HG02678 (cell line): ENCODE data around the gene FLNA.
"Not testable (repeated sequence)": the region's sequence is repeated elsewhere in the genome, so short reads cannot be mapped to it uniquely, and the experiment has no call there.

Source experiments
- ATAC-seq: cut with Tn5 transposase; IDR thresholded peaks from one replicate; pipeline ENCODE4 v1.9.1; 2021; ENCODE audit warnings: mild to moderate bottlenecking, moderate library complexity; ENCODE audit not compliant: unreplicated experiment

Gene FLNA

DNA sequence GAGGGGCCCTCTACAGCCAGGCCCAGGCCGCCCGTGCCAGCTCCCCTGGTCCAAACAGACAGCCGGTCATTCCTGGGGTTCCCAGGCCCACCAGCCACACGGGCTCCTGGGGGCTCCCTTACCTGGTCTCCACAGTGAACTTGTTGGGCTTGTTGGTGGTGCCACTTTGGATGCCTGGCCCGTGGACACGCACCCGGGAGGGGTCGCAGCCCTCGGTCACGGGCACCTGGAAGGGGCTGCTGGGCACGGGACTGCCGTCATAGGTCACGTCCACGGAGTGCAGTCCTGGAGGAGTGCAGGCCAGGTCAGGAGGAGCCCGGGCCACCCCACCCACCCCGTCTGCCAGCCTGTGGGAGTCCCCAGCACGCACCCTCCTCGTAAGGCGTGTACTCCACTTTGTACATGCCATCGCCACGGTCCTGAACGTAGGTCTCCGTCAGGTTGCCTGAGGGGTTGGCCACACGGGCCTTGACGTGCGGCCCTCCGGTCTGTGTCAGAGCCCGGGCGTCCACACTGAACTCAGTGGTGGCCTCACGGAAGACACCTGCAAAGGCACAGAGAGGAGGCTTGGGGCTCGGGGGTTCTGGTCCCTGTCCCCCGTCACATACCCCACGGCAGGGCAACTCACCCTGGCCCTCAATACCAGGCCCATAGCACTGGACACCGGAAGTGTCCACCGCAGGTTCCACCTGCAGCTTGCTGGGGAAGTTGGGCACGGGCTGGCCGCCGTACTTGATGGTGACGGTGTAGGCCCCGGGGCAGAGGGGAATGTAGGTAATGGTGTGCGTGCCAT, 14.9 kb downstream of the FLNA start:
- no peak for ATAC-seq

DNA sequence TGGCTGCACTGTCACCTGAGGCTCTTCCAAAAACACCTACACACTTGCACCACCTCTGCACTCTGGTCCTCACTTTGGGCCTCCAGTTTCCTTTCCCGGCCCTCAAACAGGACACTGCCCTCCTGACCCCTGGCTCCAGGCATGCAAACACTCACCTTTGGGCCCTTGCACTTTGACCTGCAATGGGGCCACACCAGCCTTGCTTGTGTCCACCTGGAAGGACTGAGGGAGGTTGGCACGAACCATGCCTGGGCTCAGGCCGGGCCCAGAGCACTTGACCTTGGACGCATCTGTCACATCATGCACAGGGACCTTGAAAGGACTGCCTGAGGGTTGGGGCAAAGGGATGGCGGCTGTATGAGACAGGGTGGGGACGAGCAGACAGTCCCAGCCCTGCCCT, 15.6 kb downstream of the FLNA start:
- no peak for ATAC-seq

DNA sequence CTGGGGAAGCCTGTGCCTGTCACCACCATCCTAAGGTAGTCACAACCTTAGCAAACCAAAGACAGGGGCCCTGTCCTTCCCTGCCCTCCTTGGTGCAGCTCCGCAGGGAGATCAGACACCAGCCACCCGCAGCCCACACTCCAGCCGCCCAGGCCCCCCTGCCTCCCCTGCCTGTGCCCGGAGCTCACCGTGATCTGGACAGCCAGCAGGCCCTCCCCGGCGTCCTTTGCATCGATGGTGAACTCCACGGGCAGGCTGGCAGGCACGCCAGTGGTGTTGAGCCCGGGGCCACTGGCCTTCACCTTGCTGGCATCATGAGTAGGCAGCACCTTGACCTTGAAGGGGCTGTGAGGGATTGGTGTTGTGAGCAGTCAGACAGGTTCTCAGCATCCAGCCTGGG, 16.4 kb downstream of the FLNA start:
- ATAC-seq, result no peak

DNA sequence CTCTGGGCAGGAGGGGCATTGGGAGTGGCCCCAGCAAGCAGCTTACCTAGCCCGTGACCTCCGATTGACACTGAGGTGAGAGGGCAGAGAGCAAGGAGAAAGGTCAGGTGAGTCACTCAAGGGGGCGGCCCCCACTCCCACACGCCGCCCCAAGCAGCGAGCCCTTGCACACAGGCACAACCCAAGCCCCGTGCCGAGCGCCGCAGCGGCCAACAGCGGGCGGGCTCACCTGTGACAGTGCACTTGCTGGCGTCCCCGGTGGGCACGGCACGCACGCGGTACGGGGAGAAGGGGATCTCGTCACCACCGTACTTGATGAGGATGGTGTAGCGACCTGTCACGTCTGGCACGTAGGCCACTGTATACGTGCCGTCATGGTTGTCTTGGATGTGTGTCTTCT, 17.2 kb downstream of the FLNA start:
- ATAC-seq, result no peak

- ATAC-seq, result no peak
These were observed 17.8 kb downstream of the FLNA start for GRCh38 chrX:154356596-154356995.

DNA sequence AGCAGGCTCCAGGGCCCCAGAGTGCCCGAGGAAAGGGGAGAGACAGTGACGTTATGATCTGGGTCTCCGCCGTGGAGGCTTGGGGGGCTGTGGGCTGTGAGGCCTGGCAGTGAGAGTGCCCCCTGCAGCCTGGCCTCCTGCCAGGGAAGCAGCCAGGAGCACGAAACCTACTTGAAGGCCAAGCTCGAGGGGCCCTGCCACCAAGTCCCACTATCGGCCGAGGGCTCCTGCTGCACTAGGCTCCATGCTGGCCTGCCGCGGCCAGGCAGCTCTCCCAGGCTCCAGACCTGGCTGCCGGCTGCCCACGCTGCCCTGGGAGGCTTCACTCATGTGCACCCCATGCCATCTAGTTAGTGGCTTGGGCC, 18.7 kb downstream of the FLNA start:
- ATAC-seq, result no peak

- no peak for ATAC-seq
These were observed 19.2 kb downstream of the FLNA start for GRCh38 chrX:154355094-154355775.

- no peak for ATAC-seq
These were observed 19.9 kb downstream of the FLNA start for GRCh38 chrX:154354516-154354915.

- ATAC-seq, result no peak
These were observed 20.4 kb downstream of the FLNA start for GRCh38 chrX:154354013-154354412.

DNA sequence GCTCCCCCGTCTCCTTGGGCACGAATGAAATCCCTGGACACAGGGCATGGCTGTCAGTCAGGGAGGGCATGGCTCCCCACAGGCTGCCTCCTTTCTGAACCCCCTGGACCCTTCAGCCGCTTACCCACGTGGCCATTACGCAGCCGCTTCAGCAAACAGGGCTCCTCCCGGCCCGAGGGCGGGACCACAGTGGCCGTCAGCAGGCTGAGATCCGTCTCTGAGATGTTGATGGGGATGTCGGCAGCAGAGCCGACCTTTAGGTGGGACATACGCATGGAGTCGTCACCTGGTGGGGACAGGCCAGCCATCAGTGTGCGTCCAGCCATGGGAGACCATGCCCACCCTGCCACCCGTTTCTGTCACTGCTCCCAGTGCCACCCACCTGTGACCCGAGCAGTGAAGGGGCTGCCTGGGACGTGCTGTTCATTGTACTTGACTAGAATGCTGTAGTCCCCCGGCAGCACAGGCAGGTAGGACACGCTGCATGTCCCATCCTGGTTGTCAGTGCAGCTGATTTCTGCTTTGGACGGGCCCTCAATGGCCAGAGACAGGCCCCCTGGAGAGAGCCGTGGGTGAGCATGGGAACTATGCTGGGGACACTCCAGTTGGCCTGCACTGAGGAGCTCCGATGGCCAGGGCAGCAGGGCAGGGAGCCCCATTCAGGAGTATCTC, 21.1 kb downstream of the FLNA start:
- no peak for ATAC-seq

DNA sequence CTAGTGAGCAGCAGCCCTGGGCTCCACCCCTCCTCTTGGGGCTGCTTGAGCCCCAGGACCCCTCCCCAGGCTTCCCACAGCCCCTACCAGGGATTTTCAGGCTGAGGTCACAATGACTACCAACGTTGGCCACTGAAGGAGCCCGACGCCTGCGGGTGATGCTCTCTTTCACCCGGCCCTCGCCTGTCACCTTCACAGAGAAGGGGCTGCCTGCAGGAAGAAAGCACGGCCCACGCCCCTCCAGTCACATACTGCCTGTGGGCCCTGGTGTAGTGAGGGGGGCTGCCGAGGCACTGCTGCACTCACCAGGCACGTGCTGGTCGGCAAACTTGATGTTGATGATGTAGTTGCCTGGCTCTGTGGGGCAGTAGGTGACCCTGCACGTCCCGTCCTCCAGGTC, 22.0 kb downstream of the FLNA start:
- ATAC-seq, result no peak

DNA sequence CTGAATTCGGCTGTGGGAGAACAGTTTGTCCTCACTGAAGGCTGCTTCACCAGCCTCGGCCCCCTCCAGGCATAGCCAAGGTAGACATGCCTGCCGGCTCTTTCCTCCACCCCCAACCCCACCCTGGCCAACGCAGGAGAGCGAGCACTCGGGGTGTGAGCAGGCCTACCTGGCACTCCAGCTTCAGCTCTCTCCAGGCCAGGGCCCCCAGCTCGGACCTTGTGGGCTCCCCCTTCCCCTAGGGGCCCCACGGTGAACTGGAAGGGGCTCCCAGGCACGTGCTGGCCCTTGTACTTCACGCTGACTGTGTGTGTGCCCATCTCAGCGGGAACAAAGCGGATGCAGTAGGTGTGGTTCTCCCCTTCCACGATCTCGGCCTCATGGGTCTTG, 22.4 kb downstream of the FLNA start:
- no peak for ATAC-seq

- no peak for ATAC-seq
These were observed 23.0 kb downstream of the FLNA start for GRCh38 chrX:154351183-154352011.

- no peak for ATAC-seq
These were observed 23.8 kb downstream of the FLNA start for GRCh38 chrX:154350429-154351182.

- ATAC-seq, result no peak
These were observed 24.5 kb downstream of the FLNA start for GRCh38 chrX:154349979-154350378.

DNA sequence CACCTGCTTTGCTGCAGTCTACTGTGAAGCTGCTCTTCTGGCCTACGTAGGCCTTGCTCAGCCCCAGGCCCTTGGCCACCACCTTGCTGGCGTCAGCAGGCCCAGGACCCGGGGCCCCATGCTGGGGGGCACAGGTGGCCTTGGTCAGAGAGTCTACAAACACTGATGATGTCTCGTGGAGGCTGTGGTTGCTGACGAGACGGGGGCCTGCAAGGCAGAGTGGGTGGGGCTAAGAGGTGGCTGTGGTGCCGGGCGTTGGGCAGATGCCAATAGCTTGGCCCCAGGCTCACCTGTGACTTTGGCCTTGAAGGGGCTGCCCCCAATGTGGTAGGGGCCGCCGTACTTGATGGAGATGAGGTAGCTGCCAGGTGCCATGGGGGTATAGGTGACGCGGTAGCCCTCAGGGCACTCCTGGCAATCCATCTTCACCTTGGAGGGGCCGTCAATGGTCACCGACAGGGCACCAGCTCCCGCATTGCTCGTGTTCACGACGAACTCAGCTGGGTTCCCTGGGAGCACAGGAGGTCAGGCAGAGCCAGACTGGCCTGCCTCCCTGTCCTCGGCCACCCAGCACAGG, 25.0 kb downstream of the FLNA start:
- ATAC-seq, result no peak

GRCh38 chrX:154348646-154349358, 25.6 kb downstream of the FLNA start:
- no peak for ATAC-seq

- no peak for ATAC-seq
These were observed 26.3 kb downstream of the FLNA start for GRCh38 chrX:154348114-154348531.

- not testable (repeated sequence) for ATAC-seq
These were observed 30.8 kb downstream of the FLNA start for GRCh38 chrX:154343620-154344019.
